Right atrium auricular region (tissue), 2 donors: ENCODE results near the gene KCNMB3. TPM values are rescaled to one million over a fixed set of nuclear protein-coding genes. Genes with fewer than 3 reads are reported as not detected.
"Not testable (repeated sequence)": the region's sequence is repeated elsewhere in the genome, so short reads cannot be mapped to it uniquely, and the experiment has no call there.

Experiments used
- DNase-seq: peaks from one replicate; pipeline ENCODE4 v3.0.0-alpha.2; 2019; ENCODE audit warnings: low spot score
- H3K27ac ChIP-seq, 2 donors: fragments of 200-600 bp; sonication (generic); 1 replicate in 1 of 2; 2 replicates in 1 of 2; pipeline ENCODE4 v1.5.1; 2016 to 2019
- H3K27me3 ChIP-seq, 2 donors: fragments of 200-600 bp; sonication (generic); one replicate each; pipeline versions ENCODE4 v1.5.1 to v1.6.0; 2017 to 2019
- H3K36me3 ChIP-seq: fragments of 200-600 bp; sonication (generic); one replicate; pipeline ENCODE4 v1.5.1; 2016
- H3K4me1 ChIP-seq, 2 donors: fragments of 200-600 bp; sonication (generic); one replicate each; pipeline versions ENCODE4 v1.5.1 to v1.6.0; 2017 to 2019
- H3K4me3 ChIP-seq, 2 donors: fragments of 200-600 bp; sonication (generic); 1 replicate in 1 of 2; 2 replicates in 1 of 2; pipeline ENCODE4 v1.5.1; 2017 to 2019; ENCODE audit warnings: mild to moderate bottlenecking in 1 of 2, moderate library complexity in 1 of 2
- H3K9me3 ChIP-seq, 2 donors: fragments of 200-600 bp; sonication (generic); one replicate each; pipeline ENCODE4 v1.5.1; 2019
- CTCF ChIP-seq, 2 donors: fragments of 200-600 bp; sonication (generic); IDR thresholded peaks; one replicate each; pipeline ENCODE4 v1.5.1; 2019; ENCODE audit warnings: antibody characterized with exemption in 2 of 2
- total RNA-seq, 2 donors: library from RNA; depleted of rRNA; stranded (reverse); fragments of >200 nt; gene quantifications; one replicate each; pipeline ENCODE4 v1.1.0, GENCODE V29; 2016

The KCNMB3 gene
- total RNA-seq, 2 donors from 2014 or later: 1.1 to 1.6 TPM

DNA sequence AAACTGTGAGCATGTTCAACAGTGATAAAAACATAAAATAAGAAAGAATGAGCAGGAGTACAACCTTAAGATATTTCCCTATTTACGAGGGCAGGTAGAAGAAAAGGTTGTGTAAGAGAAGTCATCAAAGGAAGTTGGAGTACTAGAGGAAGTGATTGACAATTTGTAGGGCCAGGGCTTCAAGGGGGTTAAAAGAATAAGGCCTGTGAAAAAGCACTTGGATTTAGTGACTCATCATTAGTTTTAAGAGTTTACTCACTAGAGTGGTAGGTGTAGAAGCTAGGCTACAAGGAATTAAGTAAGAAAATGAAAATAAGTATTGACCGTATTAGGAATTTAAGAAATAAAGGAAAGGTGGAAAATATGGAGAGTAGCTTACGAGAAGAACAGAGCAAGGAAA is 23.6 kb downstream of the KCNMB3 start:
- Histone ChIP-seq H3K36me3 (peaks cover 42% of the 10 kb centered on the region), H3K4me3 (no peak overlapping the region), H3K4me1 (no peaks in the 10 kb centered on the region), H3K27ac (no peak overlapping the region), H3K27me3 (no peaks in the 10 kb centered on the region), H3K9me3 (no peaks in the 10 kb centered on the region)
- DNase-seq: no peak
- TF ChIP-seq CTCF (IDR thresholded peaks at IDR 0.05): no peak

GRCh38 chr3:179224584-179224983 is 26.3 kb downstream of the KCNMB3 start:
- H3K4me3 ChIP-seq: no peak overlapping the region
- DNase-seq: no peak
- H3K9me3 ChIP-seq: no peaks in the 10 kb centered on the region
- H3K36me3 ChIP-seq: peaks cover 20% of the 10 kb centered on the region
- no peak for TF ChIP-seq CTCF (IDR thresholded peaks at IDR 0.05)
- no peaks in the 10 kb centered on the region for H3K27me3 ChIP-seq
- no peak overlapping the region for H3K27ac ChIP-seq
- H3K4me1 ChIP-seq: no peaks in the 10 kb centered on the region

DNA sequence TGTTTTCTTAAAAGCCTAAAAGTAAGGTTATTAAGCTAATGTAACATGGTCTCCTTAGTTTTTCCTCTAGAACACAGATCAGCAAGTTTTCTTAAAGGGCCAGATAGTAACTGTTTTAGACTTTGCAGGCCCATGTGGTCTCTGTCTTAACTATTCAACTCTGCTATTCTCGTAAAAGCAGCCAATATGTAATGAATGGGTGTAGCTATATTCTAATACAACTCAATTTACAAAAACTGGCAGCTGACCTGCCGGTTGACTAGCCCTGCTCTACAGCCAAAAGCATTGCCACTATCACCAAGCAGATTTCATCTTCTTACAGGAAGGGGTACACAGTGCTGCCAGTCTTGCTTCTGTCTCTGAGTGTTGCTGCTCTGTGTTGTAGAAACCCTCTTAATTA is 27.4 kb downstream of the KCNMB3 start:
- no peak for DNase-seq
- no peaks in the 10 kb centered on the region for H3K4me1 ChIP-seq
- H3K4me3 ChIP-seq: no peak overlapping the region
- H3K27ac ChIP-seq: no peak overlapping the region
- H3K36me3 ChIP-seq: peaks cover 20% of the 10 kb centered on the region
- no peaks in the 10 kb centered on the region for H3K27me3 ChIP-seq
- H3K9me3 ChIP-seq: no peaks in the 10 kb centered on the region
- no peak for TF ChIP-seq CTCF (IDR thresholded peaks at IDR 0.05)

DNA sequence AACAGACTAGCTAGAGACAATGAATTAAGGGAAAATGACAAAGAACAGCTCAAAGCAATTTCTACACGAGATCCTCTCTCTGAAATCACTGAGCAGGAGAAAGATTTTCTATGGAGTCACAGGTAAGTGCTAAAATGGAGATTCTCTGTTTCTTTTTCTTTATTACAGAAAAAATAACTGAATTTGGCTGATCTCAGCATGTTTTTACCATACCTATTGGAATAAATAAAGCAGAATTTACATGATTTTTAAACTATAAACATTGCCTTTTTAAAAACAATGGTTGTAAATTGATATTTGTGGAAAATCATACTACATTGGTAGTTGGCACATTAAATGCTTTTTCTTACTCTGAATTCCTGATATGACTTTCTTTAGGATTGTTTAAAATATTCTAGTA is 32.7 kb downstream of the KCNMB3 start:
- H3K4me3 ChIP-seq, H3K36me3 ChIP-seq, H3K9me3 ChIP-seq, H3K27me3 ChIP-seq, H3K27ac ChIP-seq, H3K4me1 ChIP-seq, DNase-seq: not testable (repeated sequence)

DNA sequence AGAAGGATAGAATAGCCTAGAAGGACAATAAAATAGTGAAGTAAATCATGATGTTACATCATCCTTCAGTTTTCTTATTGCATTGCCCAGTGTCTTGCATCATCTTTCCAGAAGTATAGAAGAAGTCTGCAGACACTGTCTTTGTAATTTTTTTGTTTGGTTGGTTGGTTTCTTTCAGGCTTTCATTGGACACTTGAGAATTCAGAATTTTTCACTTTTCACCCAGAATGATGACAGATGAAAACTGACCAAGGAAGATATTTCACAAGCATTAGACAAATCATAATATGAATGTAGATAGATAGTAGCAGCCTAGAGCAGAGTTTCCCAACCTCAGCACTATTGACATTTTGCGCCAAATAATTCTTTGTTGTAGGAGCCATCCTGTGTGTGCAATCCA is 35.4 kb downstream of the KCNMB3 start:
- not testable (repeated sequence) for H3K9me3 ChIP-seq, H3K4me1 ChIP-seq, H3K27ac ChIP-seq, DNase-seq, H3K4me3 ChIP-seq, H3K27me3 ChIP-seq
- H3K36me3 ChIP-seq: peaks cover 13% of the 10 kb centered on the region

- Histone ChIP-seq H3K4me1 (peaks cover 0 to 3% of the 10 kb centered on the region in 2 donors), H3K27me3 (no peaks in the 10 kb centered on the region), H3K27ac (no peak overlapping the region), H3K9me3 (no peaks in the 10 kb centered on the region), H3K36me3 (peaks cover 18% of the 10 kb centered on the region), H3K4me3 (no peak overlapping the region)
- no peak for TF ChIP-seq CTCF (IDR thresholded peaks at IDR 0.05)
- no peak for DNase-seq
Measured at GRCh38 chr3:179200790-179201189, 50.1 kb downstream of the KCNMB3 start.

GRCh38 chr3:179196700-179197099 is 54.2 kb downstream of the KCNMB3 start:
- H3K27me3 ChIP-seq: no peaks in the 10 kb centered on the region
- H3K9me3 ChIP-seq: no peaks in the 10 kb centered on the region
- TF ChIP-seq CTCF (IDR thresholded peaks at IDR 0.05): no peak
- H3K27ac ChIP-seq: no peak overlapping the region
- no peak for DNase-seq
- H3K4me1 ChIP-seq: peaks cover 0 to 13% of the 10 kb centered on the region in 2 donors
- H3K4me3 ChIP-seq: no peak overlapping the region
- peaks cover 1% of the 10 kb centered on the region for H3K36me3 ChIP-seq
